T-cell (primary cell): Measurements from ENCODE around the gene CUL1. TPM values are rescaled to one million over a fixed set of nuclear protein-coding genes. Genes with fewer than 3 reads are reported as not detected.

Experiments
- ATAC-seq, 4 experiments: fragments of 200-7000 bp in 3 of 4; fragments of 150-1000 bp in 1 of 4; cut with Tn5 transposase; replicated peaks in 1 of 4; 1 replicate in 3 of 4; 2 replicates in 1 of 4; pipeline ENCODE4 v1.10.0; 2021; ENCODE audit warnings: moderate library complexity in 3 of 4, mild to moderate bottlenecking in 2 of 4, moderate number of reproducible peaks in 1 of 4
- CTCF ChIA-PET, 2 donors: fragments of 300-600 bp; sonication (Branson Sonifier 250); formaldehyde crosslinking; loops; one replicate each; lab custom pipeline; 2022; ENCODE audit warnings: antibody characterized with exemption in 2 of 2; lab: Charles Lee
- POLR2A ChIA-PET, 2 donors: fragments of 300-600 bp; sonication (Branson Sonifier 250); formaldehyde crosslinking; loops; one replicate each; lab custom pipeline; 2022; ENCODE audit warnings: antibody characterized with exemption in 2 of 2; lab: Charles Lee
- DNase-seq, 35 experiments: peaks; one replicate each; pipeline versions ENCODE4 v3.0.0 to v3.0.0-alpha.2; 2013 to 2023
- H3K27ac ChIP-seq: one replicate; pipeline ENCODE4 v1.5.1; 2013; ENCODE audit warnings: low read length
- H3K27me3 ChIP-seq, 2 experiments: replicated peaks in 1 of 2; 1 replicate in 1 of 2; 2 replicates in 1 of 2; pipeline versions ENCODE4 v1.6.1 to v1.7.0; 2013; ENCODE audit warnings: low read length in 1 of 2, mixed read lengths in 1 of 2; ENCODE audit not compliant: control insufficient read depth in 2 of 2, insufficient read depth in 2 of 2; ENCODE audit errors: extremely low read depth in 1 of 2
- H3K36me3 ChIP-seq, 2 donors: 1 replicate in 1 of 2; 2 replicates in 1 of 2; pipeline versions ENCODE4 v1.6.1 to v1.7.0; 2013; ENCODE audit warnings: low read length in 1 of 2; ENCODE audit not compliant: control insufficient read depth in 2 of 2, insufficient read depth in 1 of 2; ENCODE audit errors: extremely low read depth in 1 of 2
- H3K4me1 ChIP-seq, 2 experiments: 1 replicate in 1 of 2; 2 replicates in 1 of 2; pipeline versions ENCODE4 v1.6.1 to v1.7.0; 2013; ENCODE audit warnings: low read length in 2 of 2, mixed read lengths in 1 of 2; ENCODE audit not compliant: insufficient read depth in 2 of 2, control insufficient read depth in 1 of 2; ENCODE audit errors: extremely low read depth in 1 of 2
- H3K4me3 ChIP-seq, 2 donors: 1 replicate in 1 of 2; 2 replicates in 1 of 2; pipeline versions ENCODE4 v1.5.1 to v1.7.0; 2013; ENCODE audit warnings: mild to moderate bottlenecking in 2 of 2, low read length in 1 of 2, moderate library complexity in 1 of 2; ENCODE audit not compliant: control insufficient read depth in 1 of 2; ENCODE audit errors: extremely low read depth in 1 of 2
- H3K9me3 ChIP-seq: 2 replicates; pipeline ENCODE4 v1.7.0; 2013
- H3K27ac Mint-ChIP-seq, 2 donors: one replicate each; pipeline ENCODE4 v1.8.0; 2020 to 2021; ENCODE audit warnings: mild to moderate bottlenecking in 2 of 2, mixed read lengths in 2 of 2
- H3K27me3 Mint-ChIP-seq, 2 donors: one replicate each; pipeline ENCODE4 v1.8.0; 2021 to 2022; ENCODE audit warnings: mixed read lengths in 2 of 2
- H3K36me3 Mint-ChIP-seq: one replicate; pipeline ENCODE4 v1.8.0; 2021; ENCODE audit warnings: mixed read lengths
- H3K4me1 Mint-ChIP-seq, 3 donors: one replicate each; pipeline ENCODE4 v1.8.0; 2020 to 2022; ENCODE audit warnings: mixed read lengths in 3 of 3, mild to moderate bottlenecking in 1 of 3
- H3K4me3 Mint-ChIP-seq, 3 donors: one replicate each; pipeline ENCODE4 v1.8.0; 2020 to 2022; ENCODE audit warnings: mild to moderate bottlenecking in 3 of 3, mixed read lengths in 3 of 3, moderate library complexity in 3 of 3
- H3K9me3 Mint-ChIP-seq, 3 donors: one replicate each; pipeline ENCODE4 v1.8.0; 2020 to 2022; ENCODE audit warnings: mixed read lengths in 3 of 3
- WGBS: methylation state at CpG from one replicate; pipeline ENCODE4 v1.1.5; 2013; ENCODE audit warnings: missing lambda C conversion rate; ENCODE audit not compliant: insufficient coverage; 5-methylcytosine and 5-hydroxymethylcytosine counted together
- total RNA-seq, 35 experiments: library from RNA in 6 of 35; stranded (reverse) in 6 of 35; fragments of 120-200 nt in 1 of 35; gene quantifications; one replicate each; pipeline versions ENCODE4 v1.2.1 to v1.2.4 and lab custom pipeline; 2013 to 2026

Gene CUL1
- total RNA-seq, 5 donors from 2014 or later (not counting 1 experiment from before 2014, with no cell fraction given), result 42.3 to 53.7 (median 49.9) TPM

DNA sequence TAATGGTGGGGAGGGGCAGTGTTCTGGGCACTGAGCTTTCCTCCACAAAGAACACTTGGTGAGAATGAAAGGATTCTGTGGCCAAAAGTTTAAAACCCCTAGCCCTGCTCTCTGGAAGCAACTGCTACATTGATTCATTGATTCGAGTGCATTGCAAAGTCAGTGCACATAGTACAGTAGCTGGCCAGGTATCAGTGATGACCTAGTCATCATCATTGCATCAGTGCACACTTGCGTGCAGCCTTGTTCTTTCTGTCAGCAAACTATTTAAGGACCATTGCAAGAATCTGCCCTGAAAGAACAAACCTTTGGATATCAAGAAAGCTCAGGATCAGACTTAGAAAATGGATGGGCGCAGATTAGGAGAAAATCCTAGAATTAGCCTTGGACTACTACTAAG is 47.4 kb downstream of the CUL1 start:
- Histone ChIP-seq H3K4me1 (no peaks in the 10 kb centered on the region), H3K4me3 (no peak overlapping the region), H3K27ac (no peak overlapping the region), H3K36me3 (peaks cover 6 to 20% of the 10 kb centered on the region in 2 donors), H3K27me3 (no peaks in the 10 kb centered on the region), H3K9me3 (peaks cover 2% of the 10 kb centered on the region)
- ATAC-seq (no peak), DNase-seq (no peak)
- H3K9me3 Mint-ChIP-seq, result no peaks in the 10 kb centered on the region
- ChIA-PET CTCF (interaction anchor here in 1 of 2 donors (0.7 kb wide), 1 partner anchor 48 kb away, joined by 3 read pairs; no protein-coding TSS in a partner anchor), POLR2A (no interaction called here)
- H3K36me3 Mint-ChIP-seq, result peaks cover 47% of the 10 kb centered on the region
- WGBS, result 95% methylated on average over 2 of the region's 3 CpGs
- no peaks in the 10 kb centered on the region for H3K27me3 Mint-ChIP-seq
- no peak overlapping the region for H3K27ac Mint-ChIP-seq
- H3K4me3 Mint-ChIP-seq, result no peak overlapping the region
- H3K4me1 Mint-ChIP-seq, result peaks cover 29 to 42% (median 34%) of the 10 kb centered on the region in 3 donors

DNA sequence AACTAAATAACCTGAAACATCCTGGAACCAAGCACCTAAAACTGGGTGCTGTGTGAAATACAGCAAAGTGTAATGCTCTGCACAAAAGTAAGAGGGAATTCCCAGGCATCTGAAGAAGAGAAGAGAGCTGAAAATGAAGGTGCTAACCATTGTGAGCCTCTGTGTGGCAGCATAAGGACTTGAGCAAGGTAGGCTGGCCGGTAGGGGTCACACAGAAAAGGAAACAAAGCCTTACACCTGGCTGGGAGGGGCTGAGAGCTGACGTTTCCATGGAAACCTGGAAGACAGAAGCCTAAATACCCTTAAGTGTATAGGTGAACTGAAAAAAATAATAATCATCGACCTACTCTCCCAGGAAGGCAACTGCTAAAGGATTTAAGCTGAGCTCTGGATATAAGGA is 48.6 kb downstream of the CUL1 start:
- Mint-ChIP-seq H3K27ac (peak overlapping the region in 1 of 2 donors; percentile 29), H3K27me3 (no peaks in the 10 kb centered on the region), H3K4me3 (no peak overlapping the region), H3K9me3 (no peaks in the 10 kb centered on the region), H3K4me1 (peaks cover 29 to 36% (median 32%) of the 10 kb centered on the region in 3 donors), H3K36me3 (peaks cover 40% of the 10 kb centered on the region)
- H3K4me3 ChIP-seq, result no peak overlapping the region
- H3K4me1 ChIP-seq, result no peaks in the 10 kb centered on the region
- ChIA-PET CTCF (interaction anchor here (0.6 to 1.3 kb wide), 2 partner anchors 9 to 172 kb away, joined by 4 read pairs; no protein-coding TSS in a partner anchor), POLR2A (interaction anchor here in 1 of 2 donors (0.6 kb wide), 1 partner anchor 222 kb away, joined by 4 read pairs; no protein-coding TSS in a partner anchor)
- H3K27ac ChIP-seq, result no peak overlapping the region
- ATAC-seq, result peak in 1 of 4 experiments; percentile 56
- no peaks in the 10 kb centered on the region for H3K27me3 ChIP-seq
- DNase-seq, result peak in 4 of 35 experiments; percentile 4 to 35 (median 10)
- H3K36me3 ChIP-seq, result peaks cover 0 to 14% of the 10 kb centered on the region in 2 donors
- H3K9me3 ChIP-seq, result peaks cover 2% of the 10 kb centered on the region
- 83% methylated on average over 1 of the region's 3 CpGs for WGBS

DNA sequence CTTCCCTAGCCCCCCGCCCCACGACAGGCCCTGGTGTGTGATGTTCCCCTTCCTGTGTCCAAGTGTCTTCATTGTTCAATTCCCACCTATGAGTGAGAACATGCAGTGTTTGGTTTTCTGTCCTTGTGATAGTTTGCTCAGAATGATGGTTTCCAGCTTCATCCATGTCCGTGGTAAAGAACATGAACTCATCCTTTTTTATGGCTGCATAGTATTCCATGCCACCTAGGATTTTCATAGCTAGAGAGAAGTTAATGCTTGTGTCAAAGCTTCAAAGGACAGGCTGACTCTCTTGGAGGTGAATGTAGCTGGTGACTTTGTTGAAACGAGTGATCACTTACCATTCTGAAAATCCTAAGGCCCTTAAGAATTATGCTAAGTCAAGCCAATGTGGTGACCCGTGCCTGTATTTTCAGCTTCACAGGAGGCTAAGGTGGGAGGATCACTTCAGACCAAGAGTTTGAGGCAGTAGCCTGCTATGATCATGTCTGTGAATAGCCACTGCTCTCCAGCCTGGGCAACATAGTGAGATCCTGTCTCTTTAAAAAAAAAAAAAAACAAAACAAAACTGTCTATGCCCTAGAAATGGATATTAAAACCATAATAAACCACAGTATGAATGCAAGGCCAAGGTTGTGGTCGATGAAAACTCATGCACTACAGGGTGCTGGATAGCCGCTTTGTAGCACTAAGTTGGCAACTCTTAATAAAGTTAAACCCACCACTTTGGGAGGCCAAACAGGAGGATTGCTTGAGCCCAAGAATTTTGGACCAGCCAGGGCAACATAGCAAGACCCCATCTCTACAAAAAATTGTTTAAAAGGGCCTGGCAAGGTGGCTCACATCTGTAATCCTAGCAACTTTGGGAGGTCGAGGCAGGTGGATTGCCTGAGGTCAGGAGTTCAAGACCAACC is 52.0 kb downstream of the CUL1 start:
- no peak overlapping the region for H3K4me3 Mint-ChIP-seq
- H3K36me3 ChIP-seq, result peaks cover 0 to 15% of the 10 kb centered on the region in 2 donors
- H3K27me3 Mint-ChIP-seq, result no peaks in the 10 kb centered on the region
- peaks cover 19 to 27% (median 23%) of the 10 kb centered on the region in 3 donors for H3K4me1 Mint-ChIP-seq
- no peak overlapping the region for H3K4me3 ChIP-seq
- no peaks in the 10 kb centered on the region for H3K27me3 ChIP-seq
- no peaks in the 10 kb centered on the region for H3K9me3 Mint-ChIP-seq
- ChIA-PET POLR2A (interaction anchor here in 1 of 2 donors (0.5 kb wide), 1 partner anchor 109 kb away, joined by 5 read pairs; no protein-coding TSS in a partner anchor), CTCF (no interaction called here)
- H3K27ac ChIP-seq, result no peak overlapping the region
- peak overlapping the region in 1 of 2 donors; percentile 8 for H3K27ac Mint-ChIP-seq
- 90% methylated on average over 5 of the region's 8 CpGs for WGBS
- H3K4me1 ChIP-seq, result no peaks in the 10 kb centered on the region
- no peak for DNase-seq
- peaks cover 34% of the 10 kb centered on the region for H3K36me3 Mint-ChIP-seq
- no peaks in the 10 kb centered on the region for H3K9me3 ChIP-seq
- no peak for ATAC-seq

DNA sequence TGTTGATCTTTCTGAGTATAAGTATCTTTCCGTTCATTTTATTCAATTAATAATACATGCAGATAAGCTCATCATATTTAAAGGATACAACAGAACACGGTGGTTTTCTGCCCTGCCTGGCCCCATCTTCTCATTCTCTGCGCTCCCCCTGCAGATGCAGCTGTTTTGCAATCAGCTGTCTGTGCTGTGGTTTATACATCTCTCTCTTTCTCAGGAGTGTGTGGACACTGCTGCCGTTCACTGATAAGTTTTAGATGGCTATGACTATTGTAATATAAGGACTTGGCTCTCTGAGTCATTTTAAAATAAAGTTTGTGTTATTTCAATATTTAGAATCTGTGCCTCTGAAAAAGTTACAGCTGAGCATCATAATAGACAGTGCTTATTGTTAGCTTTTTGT is 54.5 kb downstream of the CUL1 start:
- Mint-ChIP-seq H3K9me3 (no peaks in the 10 kb centered on the region), H3K36me3 (peaks cover 33% of the 10 kb centered on the region), H3K27me3 (no peaks in the 10 kb centered on the region), H3K27ac (peak overlapping the region in 1 of 2 donors; percentile 3), H3K4me3 (no peak overlapping the region), H3K4me1 (peaks cover 15 to 19% (median 16%) of the 10 kb centered on the region in 3 donors)
- no peaks in the 10 kb centered on the region for H3K27me3 ChIP-seq
- H3K9me3 ChIP-seq, result no peaks in the 10 kb centered on the region
- no peak overlapping the region for H3K27ac ChIP-seq
- CTCF ChIA-PET, result no interaction called here
- H3K36me3 ChIP-seq, result peaks cover 0 to 21% of the 10 kb centered on the region in 2 donors
- H3K4me3 ChIP-seq, result no peak overlapping the region
- POLR2A ChIA-PET, result interaction anchor here in 1 of 2 donors (0.6 kb wide), 1 partner anchor 84 kb away, joined by 4 read pairs; no protein-coding TSS in a partner anchor
- H3K4me1 ChIP-seq, result no peaks in the 10 kb centered on the region
- no CpG with 5 or more reads among the region's 4 CpGs for WGBS
- no peak for DNase-seq
- no peak for ATAC-seq

DNA sequence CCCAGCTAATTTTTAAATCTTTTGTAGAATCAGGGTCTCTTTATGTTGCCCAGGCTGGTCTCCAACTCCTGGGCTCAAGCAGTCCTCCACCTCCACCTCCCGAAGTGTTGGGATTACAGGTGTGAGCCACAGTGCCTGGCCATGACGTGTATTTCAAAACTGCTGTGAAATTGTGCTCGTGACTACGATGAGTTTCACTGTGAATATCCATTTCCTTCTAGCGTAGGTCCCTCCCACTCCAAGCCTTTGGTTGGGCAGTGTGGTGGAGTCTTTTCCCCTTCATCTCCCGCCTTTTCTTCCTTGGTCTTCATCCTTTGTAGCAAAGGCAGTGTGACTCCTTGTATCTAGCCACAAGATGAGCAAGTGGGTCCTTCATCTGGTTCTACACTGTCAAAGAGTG is 56.2 kb downstream of the CUL1 start:
- Histone ChIP-seq H3K4me1 (no peaks in the 10 kb centered on the region), H3K4me3 (no peak overlapping the region), H3K36me3 (peaks cover 0 to 27% of the 10 kb centered on the region in 2 donors), H3K27me3 (no peaks in the 10 kb centered on the region), H3K9me3 (no peaks in the 10 kb centered on the region), H3K27ac (no peak overlapping the region)
- H3K9me3 Mint-ChIP-seq, result no peaks in the 10 kb centered on the region
- no CpG with 5 or more reads among the region's 6 CpGs for WGBS
- CTCF ChIA-PET, result no interaction called here
- peaks cover 27% of the 10 kb centered on the region for H3K36me3 Mint-ChIP-seq
- H3K4me1 Mint-ChIP-seq, result peaks cover 15 to 17% (median 16%) of the 10 kb centered on the region in 3 donors
- DNase-seq (no peak), ATAC-seq (no peak)
- no peaks in the 10 kb centered on the region for H3K27me3 Mint-ChIP-seq
- H3K27ac Mint-ChIP-seq, result peak overlapping the region; percentile 1 to 13
- no peak overlapping the region for H3K4me3 Mint-ChIP-seq
- POLR2A ChIA-PET, result no interaction called here

DNA sequence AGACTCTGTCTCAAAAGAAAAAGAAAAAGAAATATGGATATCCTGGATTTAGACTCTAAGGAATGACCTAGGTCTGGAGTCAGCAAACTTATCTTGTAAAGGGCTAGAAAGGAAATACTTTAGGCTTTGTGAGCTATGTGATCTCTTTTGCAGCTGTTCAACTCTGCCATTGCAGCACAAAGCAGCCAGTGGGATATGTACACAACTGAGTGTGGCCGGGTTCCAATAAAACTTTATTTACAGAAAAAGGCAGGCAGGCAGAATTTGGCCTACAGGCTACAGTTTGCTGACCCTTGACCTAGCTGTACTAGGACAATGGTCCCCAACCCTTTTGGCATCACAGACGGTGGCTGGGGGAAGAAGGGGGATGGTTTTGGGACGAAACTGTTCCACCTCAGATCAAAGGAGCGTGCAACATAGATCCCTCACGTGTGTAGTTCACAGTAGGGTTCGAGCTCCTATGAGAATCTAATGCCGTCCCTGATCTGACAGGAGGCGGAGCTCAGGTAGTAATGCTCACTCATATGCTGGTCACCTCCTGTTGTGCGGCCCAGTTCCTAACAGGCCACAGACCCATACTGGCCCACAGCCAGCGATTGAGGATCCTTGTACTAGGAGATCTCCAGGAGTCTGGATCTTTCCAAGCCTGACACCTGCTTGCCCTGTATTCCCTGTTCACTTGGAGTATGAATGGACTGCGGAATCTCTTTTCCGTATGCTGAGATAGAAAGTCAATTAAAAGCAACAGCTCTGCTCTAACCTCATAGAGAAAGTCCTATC is 63.0 kb downstream of the CUL1 start:
- 98% methylated on average over 9 of the region's 12 CpGs for WGBS
- ChIA-PET POLR2A (interaction anchor here (0.5 to 0.6 kb wide), 2 partner anchors 57 to 1016 kb away, joined by 3 read pairs; no protein-coding TSS in a partner anchor), CTCF (no interaction called here)
- no peaks in the 10 kb centered on the region for H3K27me3 Mint-ChIP-seq
- DNase-seq (no peak), ATAC-seq (no peak)
- Histone ChIP-seq H3K36me3 (peaks cover 0 to 49% of the 10 kb centered on the region in 2 donors), H3K27me3 (no peaks in the 10 kb centered on the region), H3K4me3 (no peak overlapping the region), H3K9me3 (no peaks in the 10 kb centered on the region), H3K4me1 (no peaks in the 10 kb centered on the region), H3K27ac (no peak overlapping the region)
- peak overlapping the region in 1 of 2 donors; percentile 30 for H3K27ac Mint-ChIP-seq
- H3K4me3 Mint-ChIP-seq, result no peak overlapping the region
- peaks cover 43% of the 10 kb centered on the region for H3K36me3 Mint-ChIP-seq
- no peaks in the 10 kb centered on the region for H3K9me3 Mint-ChIP-seq
- H3K4me1 Mint-ChIP-seq, result peaks cover 0 to 1% (median 0%) of the 10 kb centered on the region in 3 donors
